SH-SY5Y (cell line): ENCODE results near the gene EGR4.

ENCODE experiments used
- GATA2 ChIP-seq: IDR thresholded peaks from 2 replicates; pipeline ENCODE4 v1.6.1; 2011; ENCODE audit warnings: mild to moderate bottlenecking, low read depth, low read length
- GATA3 ChIP-seq: IDR thresholded peaks from 2 replicates; pipeline ENCODE4 v1.6.1; 2011; ENCODE audit warnings: low read depth, mild to moderate bottlenecking, low read length, moderate library complexity

DNA sequence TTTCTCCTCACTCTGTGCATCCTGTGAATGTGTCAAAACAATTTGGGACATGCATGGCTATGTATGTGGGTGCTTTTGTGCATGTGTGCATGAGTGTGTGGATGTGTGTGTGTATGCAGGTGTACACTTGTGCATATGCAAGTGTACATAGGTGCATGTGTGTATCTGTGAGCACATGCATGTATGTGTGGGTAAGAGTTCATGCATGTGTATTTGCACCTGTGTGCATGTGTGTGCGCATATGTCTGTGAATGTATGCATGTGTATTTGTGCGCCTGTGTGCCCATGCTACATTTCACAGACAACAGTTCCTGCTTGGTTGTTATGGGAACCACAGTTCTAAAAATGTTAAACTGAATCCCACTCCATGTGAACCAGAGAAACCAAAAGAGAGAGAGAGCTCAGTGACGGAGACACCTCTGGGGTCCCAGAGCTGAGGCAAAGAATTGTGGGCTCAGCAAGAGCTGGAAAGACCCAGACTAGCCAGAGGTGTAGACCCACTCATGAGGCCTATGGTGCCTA, 7.2 kb downstream of the EGR4 start:
- TF ChIP-seq GATA3 (no peak), GATA2 (no peak)
